Measurements from ENCODE around the gene MAGOH.

DNA sequence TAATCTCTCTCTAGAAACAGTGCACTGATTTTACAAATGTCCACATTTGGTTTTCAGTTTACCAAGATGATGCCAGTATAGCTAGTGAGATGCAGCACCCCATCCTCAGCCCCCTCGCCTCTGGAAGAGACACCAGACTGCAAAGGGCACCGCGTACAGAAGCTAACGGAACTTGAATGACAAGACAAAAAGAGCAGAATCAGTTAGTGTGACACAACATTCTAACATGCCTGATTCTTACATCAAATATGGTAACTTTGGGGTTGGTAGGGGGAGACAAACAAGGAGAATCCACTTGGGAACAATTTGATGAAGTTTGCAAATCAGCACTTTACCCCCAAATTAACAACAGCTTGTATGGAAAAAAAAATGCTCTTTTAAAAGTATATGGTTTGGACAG, 4.1 kb upstream of the MAGOH start:
- TF ChIP-seq, protein P1, sequence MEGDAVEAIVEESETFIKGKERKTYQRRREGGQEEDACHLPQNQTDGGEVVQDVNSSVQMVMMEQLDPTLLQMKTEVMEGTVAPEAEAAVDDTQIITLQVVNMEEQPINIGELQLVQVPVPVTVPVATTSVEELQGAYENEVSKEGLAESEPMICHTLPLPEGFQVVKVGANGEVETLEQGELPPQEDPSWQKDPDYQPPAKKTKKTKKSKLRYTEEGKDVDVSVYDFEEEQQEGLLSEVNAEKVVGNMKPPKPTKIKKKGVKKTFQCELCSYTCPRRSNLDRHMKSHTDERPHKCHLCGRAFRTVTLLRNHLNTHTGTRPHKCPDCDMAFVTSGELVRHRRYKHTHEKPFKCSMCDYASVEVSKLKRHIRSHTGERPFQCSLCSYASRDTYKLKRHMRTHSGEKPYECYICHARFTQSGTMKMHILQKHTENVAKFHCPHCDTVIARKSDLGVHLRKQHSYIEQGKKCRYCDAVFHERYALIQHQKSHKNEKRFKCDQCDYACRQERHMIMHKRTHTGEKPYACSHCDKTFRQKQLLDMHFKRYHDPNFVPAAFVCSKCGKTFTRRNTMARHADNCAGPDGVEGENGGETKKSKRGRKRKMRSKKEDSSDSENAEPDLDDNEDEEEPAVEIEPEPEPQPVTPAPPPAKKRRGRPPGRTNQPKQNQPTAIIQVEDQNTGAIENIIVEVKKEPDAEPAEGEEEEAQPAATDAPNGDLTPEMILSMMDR (IDR thresholded peaks at IDR 0.05) = no peak
- no peak for TF ChIP-seq POLR2A (IDR thresholded peaks at IDR 0.05)

Data from ovary (tissue), 3 donors.